Stimulated activated memory B cell treated with anti-CD40 and anti-IgM and Interleukin-4, amounts not matched to agents 10 μg/mL and 1 μg/mL and 100 μg/mL, for 72 hours (primary cell): Measurements from ENCODE around the gene SELPLG.
A peak's percentile ranks its signal among the peaks of the same experiment; 100 is the strongest.
"Not testable (repeated sequence)": the region's sequence is repeated elsewhere in the genome, so short reads cannot be mapped to it uniquely, and the experiment has no call there.

ENCODE experiments used
- ATAC-seq: fragments of 150-1000 bp; cut with Tn5 transposase; 2 replicates; pipeline ENCODE4 v1.10.0; 2021
- H3K27ac Mint-ChIP-seq: one replicate; pipeline ENCODE4 v1.8.0; 2022; ENCODE audit warnings: mild to moderate bottlenecking, mixed read lengths
- H3K27me3 Mint-ChIP-seq: one replicate; pipeline ENCODE4 v1.8.0; 2022; ENCODE audit warnings: mixed read lengths
- H3K36me3 Mint-ChIP-seq: one replicate; pipeline ENCODE4 v1.8.0; 2022; ENCODE audit warnings: mixed read lengths
- H3K4me1 Mint-ChIP-seq: one replicate; pipeline ENCODE4 v1.8.0; 2022; ENCODE audit warnings: mixed read lengths
- H3K4me3 Mint-ChIP-seq: one replicate; pipeline ENCODE4 v1.8.0; 2022; ENCODE audit warnings: mild to moderate bottlenecking, moderate library complexity, mixed read lengths
- H3K9me3 Mint-ChIP-seq: one replicate; pipeline ENCODE4 v1.8.0; 2022; ENCODE audit warnings: mixed read lengths

SELPLG gene

DNA sequence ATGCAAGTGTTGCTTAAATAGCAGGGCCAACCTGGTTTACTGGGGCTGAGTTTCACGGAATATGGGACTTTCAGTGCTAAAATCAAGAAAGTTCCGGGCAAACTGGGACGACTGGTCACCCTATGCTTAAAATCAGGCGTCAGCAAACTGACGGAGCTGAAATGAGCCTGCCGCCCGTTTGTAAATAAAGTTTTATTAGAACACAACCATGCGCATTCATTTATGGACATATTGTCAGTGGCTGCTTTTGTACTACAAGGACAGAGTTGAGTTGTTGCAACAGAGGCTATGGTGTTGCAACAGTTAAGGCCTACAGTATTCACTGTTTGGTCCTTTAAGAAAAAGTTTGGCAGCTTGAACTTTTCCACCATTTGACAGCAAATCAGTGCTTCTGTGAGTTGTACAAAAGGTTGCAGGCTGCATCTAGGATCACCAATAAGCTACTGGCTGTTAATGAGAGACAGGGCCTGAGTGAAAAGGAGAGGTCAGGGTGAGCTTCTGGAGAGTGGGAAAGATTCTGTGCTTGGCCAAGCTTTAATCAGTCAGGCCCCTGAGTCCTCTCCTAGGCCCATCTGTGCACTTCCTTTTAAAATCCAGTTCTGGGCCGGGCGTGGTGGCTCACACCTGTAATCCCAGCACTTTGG is 13.3 kb downstream of the SELPLG start:
- Mint-ChIP-seq H3K4me1 (peaks cover 61% of the 10 kb centered on the region), H3K36me3 (peaks cover 14% of the 10 kb centered on the region)

GRCh38 chr12:108619369-108620160 is 14.1 kb downstream of the SELPLG start:
- Mint-ChIP-seq H3K36me3 (peaks cover 14% of the 10 kb centered on the region), H3K4me1 (peaks cover 64% of the 10 kb centered on the region), H3K4me3 (no peak overlapping the region)

More for the DNA sequence above, 13.3 kb downstream of the SELPLG start:
- no peaks in the 10 kb centered on the region for H3K27me3 Mint-ChIP-seq
- no peak for ATAC-seq
- peak overlapping the region; percentile 29 for H3K27ac Mint-ChIP-seq
- peaks cover 8% of the 10 kb centered on the region for H3K9me3 Mint-ChIP-seq
- H3K4me3 Mint-ChIP-seq: no peak overlapping the region

DNA sequence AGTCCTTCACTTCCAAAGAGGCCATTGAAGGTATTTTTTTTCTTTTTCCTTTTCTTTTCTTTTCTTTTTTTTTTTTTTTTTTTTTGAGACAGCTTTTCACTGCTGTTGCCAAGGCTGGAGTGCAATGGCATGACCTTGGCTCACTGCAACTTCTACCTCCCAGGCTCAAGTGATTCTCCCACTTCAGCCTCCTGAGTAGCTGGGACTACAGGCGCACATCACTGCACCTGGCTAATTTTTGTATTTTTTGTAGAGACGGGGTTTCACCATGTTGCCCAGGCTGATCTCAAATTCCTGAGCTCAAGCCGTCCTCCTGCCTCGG is 14.8 kb downstream of the SELPLG start:
- H3K27me3 Mint-ChIP-seq, H3K9me3 Mint-ChIP-seq, ATAC-seq, H3K4me3 Mint-ChIP-seq: not testable (repeated sequence)
- Mint-ChIP-seq H3K4me1 (peaks cover 70% of the 10 kb centered on the region), H3K27ac (peak overlapping the region; percentile 91), H3K36me3 (peaks cover 14% of the 10 kb centered on the region)

More at GRCh38 chr12:108619369-108620160, 14.1 kb downstream of the SELPLG start:
- no peak for ATAC-seq
- H3K9me3 Mint-ChIP-seq: peaks cover 8% of the 10 kb centered on the region
- H3K27ac Mint-ChIP-seq: peak overlapping the region; percentile 91
- no peaks in the 10 kb centered on the region for H3K27me3 Mint-ChIP-seq

DNA sequence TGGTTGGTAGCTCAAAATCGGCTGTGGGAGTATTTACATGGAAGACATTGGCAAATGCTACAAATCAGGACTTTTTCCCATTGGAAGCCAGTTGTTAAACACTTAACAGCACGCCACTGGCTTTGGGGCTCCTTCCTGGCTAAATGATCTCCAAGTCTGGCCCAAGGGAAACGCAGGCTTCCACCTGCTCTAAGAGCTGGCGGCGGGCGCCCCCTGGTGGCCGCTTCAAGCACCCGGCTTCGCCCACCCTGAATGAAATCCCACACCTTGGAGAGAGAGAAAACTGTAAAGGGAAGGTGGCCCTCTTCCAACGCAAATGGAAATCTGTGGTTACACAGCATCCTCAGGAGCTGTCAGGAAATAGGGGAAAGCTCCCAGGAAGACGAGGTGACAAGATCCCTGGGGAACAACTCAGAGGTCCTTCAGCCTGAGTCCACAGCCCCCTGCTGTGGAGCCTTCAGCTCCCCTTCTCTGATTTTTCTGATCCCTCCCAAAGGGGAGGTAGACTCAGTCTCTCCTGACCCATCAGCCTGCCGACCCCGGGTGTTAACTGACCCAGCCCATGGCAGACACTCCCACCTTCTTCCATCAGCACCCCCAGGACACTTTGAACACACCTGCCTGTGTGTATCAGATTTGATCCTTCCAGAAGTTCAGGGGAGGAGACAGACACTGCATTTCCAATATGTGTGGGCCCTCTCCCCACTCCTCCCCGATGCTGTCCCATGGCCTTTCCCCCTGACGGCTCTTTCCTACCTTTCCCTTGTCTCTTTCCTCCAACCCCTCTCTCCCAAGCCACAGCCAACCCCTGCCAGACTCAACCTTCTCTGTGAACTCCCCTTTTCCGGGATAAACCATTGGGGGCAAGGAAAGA is 15.4 kb downstream of the SELPLG start:
- peak overlapping the region; percentile 91 for H3K27ac Mint-ChIP-seq
- H3K4me3 Mint-ChIP-seq: no peak overlapping the region
- H3K4me1 Mint-ChIP-seq: peaks cover 76% of the 10 kb centered on the region
- ATAC-seq: peak; percentile 64
- H3K36me3 Mint-ChIP-seq: peaks cover 14% of the 10 kb centered on the region
- H3K27me3 Mint-ChIP-seq: no peaks in the 10 kb centered on the region
- H3K9me3 Mint-ChIP-seq: peaks cover 8% of the 10 kb centered on the region

DNA sequence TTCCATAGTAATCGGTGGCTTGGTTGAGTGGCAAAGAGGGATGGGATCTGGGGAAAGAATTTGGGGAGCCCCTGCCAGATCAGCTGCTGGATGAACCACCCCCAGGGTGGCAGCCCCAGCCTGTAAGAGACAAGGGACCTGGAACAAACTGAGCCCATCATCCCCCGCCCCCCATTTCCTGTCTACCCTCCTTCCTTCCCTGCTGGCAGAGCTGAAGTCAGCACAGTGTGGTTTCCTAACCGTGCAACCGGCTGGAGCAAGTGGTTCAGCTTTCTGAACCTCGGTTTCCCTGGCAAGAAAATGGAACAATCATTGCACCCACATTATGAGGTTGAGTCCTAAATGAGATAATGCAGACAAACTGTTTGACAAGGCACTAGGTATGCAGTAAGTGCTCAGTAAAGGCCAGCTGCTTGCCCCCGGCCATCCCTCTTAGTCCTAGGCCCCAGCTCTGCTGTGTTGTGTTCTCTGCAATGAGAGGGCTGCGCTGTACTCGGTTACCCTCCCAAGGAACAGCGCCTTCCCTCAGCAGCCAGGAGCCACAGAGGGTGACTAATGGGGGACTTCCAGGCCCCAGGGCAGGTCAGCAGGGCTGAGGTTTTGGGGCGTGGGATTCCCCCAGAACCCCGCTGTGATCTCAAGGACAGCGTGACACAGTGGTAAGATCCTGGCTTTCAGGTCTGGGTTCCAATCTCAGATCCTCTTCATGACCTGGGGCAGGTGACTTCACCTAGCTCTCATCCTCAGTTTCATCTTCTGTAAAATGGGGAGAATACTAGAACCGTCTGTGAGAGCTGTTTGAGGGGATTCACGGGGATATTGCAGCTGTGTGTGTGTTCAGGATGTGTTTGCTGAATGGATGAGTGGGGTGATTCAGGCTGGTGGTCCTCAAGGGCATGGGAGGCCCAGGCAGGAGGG is 16.5 kb downstream of the SELPLG start:
- Mint-ChIP-seq H3K36me3 (peaks cover 7% of the 10 kb centered on the region), H3K4me1 (peaks cover 81% of the 10 kb centered on the region), H3K27ac (peak overlapping the region; percentile 91)

DNA sequence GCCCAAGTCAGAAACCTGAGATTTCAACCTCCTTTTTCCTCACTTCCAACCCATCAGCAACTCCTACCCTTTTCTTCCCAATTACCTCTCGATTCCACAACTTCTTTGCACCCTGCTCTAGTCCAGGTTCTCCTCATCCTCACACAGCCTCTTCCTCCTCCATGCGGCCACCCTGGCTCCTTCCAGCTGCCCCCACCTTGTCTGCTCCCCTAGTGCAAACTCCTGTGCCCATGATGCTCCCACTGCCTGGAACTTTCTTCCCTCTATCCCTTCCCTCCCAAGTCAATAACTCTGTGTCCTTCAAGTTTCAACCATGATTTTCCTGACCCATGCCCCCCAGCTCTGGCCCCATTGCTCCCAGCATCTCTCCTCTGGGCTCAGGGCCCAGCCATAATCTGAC is 17.3 kb downstream of the SELPLG start:
- Mint-ChIP-seq H3K9me3 (peaks cover 6% of the 10 kb centered on the region), H3K36me3 (peaks cover 7% of the 10 kb centered on the region), H3K27me3 (no peaks in the 10 kb centered on the region), H3K27ac (peak overlapping the region; percentile 91), H3K4me3 (peak overlapping the region; percentile 10), H3K4me1 (peaks cover 83% of the 10 kb centered on the region)
- ATAC-seq: no peak

More for the DNA sequence above, 16.5 kb downstream of the SELPLG start:
- Mint-ChIP-seq H3K27me3 (no peaks in the 10 kb centered on the region), H3K4me3 (peak overlapping the region; percentile 10), H3K9me3 (peaks cover 6% of the 10 kb centered on the region)
- ATAC-seq: peak; percentile 96

GRCh38 chr12:108615918-108616317 is 17.8 kb downstream of the SELPLG start:
- peaks cover 79% of the 10 kb centered on the region for H3K4me1 Mint-ChIP-seq
- peaks cover 6% of the 10 kb centered on the region for H3K9me3 Mint-ChIP-seq
- H3K27ac Mint-ChIP-seq: peak overlapping the region; percentile 91
- no peak for ATAC-seq
- peaks cover 7% of the 10 kb centered on the region for H3K36me3 Mint-ChIP-seq
- H3K4me3 Mint-ChIP-seq: no peak overlapping the region
- H3K27me3 Mint-ChIP-seq: no peaks in the 10 kb centered on the region

- Mint-ChIP-seq H3K9me3 (peaks cover 6% of the 10 kb centered on the region), H3K27ac (peak overlapping the region; percentile 86), H3K4me1 (peaks cover 72% of the 10 kb centered on the region), H3K27me3 (no peaks in the 10 kb centered on the region), H3K4me3 (no peak overlapping the region), H3K36me3 (peaks cover 7% of the 10 kb centered on the region)
- ATAC-seq: no peak
Measured at GRCh38 chr12:108614639-108615038, 19.1 kb downstream of the SELPLG start.

DNA sequence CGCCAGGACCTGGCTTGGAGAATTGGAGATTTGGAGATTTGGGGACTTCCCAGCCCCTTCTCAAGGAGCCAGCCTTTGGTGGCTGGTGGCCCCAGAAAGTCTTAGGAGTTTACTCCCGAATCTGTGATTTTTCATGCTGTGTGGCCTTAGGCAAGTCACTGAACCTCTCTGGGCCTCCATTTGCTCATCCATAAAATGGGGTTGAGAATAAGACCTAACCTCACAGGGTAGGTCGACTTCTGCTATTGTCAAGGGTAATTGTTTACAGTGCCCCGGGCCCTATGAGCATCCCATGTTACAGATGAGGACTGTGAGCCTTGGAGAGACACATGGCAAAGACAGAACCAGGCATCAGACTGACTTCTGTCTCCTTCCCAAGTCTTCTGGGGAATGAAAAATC is 19.7 kb downstream of the SELPLG start:
- Mint-ChIP-seq H3K27ac (peak overlapping the region; percentile 86), H3K36me3 (peaks cover 7% of the 10 kb centered on the region), H3K4me1 (peaks cover 71% of the 10 kb centered on the region), H3K4me3 (no peak overlapping the region), H3K27me3 (no peaks in the 10 kb centered on the region), H3K9me3 (peaks cover 6% of the 10 kb centered on the region)
- no peak for ATAC-seq

- Mint-ChIP-seq H3K27ac (peak overlapping the region; percentile 86), H3K36me3 (peaks cover 7% of the 10 kb centered on the region), H3K9me3 (peaks cover 6% of the 10 kb centered on the region), H3K4me1 (peaks cover 67% of the 10 kb centered on the region), H3K4me3 (no peak overlapping the region), H3K27me3 (peaks cover 4% of the 10 kb centered on the region)
- ATAC-seq: no peak
Measured at GRCh38 chr12:108613548-108613947, 20.1 kb downstream of the SELPLG start.

DNA sequence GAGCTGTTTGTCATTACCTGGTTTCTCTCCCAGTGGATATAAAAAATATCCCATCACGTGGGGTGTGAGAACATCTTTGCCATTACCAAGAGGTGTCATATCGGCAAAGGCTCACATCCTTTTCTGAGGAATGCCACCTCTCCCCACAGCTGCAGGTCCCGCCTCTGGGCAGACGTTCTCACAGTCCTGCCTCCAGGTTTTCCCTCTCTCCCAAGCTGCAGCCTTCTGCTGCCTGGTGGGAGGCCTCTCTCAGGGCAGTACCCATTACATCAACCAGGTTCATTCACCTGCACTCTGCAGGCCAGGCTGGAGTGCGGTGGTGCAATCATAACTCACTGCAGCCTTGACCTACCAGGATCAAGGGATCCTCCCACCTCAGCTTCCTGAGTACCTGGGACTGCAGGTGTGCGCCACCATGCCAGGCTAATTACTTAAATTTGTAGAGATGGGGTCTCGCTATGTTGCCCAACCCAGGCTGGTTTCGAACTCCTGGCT is 20.9 kb downstream of the SELPLG start:
- Mint-ChIP-seq H3K9me3 (peaks cover 6% of the 10 kb centered on the region), H3K27me3 (peaks cover 11% of the 10 kb centered on the region), H3K4me1 (peaks cover 60% of the 10 kb centered on the region), H3K4me3 (no peak overlapping the region), H3K27ac (peak overlapping the region; percentile 86), H3K36me3 (peaks cover 7% of the 10 kb centered on the region)
- ATAC-seq: no peak

GRCh38 chr12:108611884-108612415 is 21.7 kb downstream of the SELPLG start:
- Mint-ChIP-seq H3K4me3 (no peak overlapping the region), H3K9me3 (peaks cover 6% of the 10 kb centered on the region), H3K4me1 (peaks cover 55% of the 10 kb centered on the region), H3K27ac (peak overlapping the region; percentile 86), H3K27me3 (peaks cover 17% of the 10 kb centered on the region), H3K36me3 (peaks cover 7% of the 10 kb centered on the region)
- peak; percentile 16 for ATAC-seq

DNA sequence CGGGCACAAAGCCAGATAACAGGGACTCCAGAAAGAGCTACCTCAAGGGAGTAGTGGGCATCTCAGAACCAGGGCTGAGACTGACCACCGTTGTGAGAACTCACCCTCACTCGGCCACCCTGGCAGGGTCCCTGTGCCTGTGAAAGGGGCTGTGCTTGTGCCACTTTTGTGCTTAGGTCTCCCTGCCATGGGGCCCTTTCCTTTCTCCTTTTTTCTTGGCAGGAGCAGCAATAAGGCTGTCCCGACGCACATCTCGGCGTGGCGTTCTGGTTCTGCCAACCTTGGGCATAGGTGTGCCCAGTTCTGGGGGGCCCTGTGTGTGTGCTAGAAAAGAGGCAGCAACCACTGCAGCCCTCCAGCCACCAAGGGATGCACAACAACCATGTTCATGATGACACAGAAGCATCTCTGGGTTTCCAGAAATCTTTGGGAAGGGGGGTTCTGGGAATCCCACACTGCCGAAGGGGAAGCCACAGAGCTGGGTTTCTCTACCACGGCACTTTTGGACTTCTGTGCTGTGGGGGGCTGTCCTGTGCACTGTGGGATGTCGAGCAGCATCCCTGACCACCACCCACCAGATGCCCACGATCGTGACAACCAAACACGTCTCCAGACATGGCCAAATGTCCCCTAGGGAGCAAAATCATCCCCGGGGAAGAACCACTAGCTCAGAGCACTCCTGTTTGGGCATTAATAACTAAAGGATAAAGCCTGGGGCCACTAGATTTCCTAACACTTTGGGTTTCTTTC is 22.7 kb downstream of the SELPLG start:
- Mint-ChIP-seq H3K27ac (peak overlapping the region; percentile 86), H3K27me3 (peaks cover 17% of the 10 kb centered on the region), H3K36me3 (peaks cover under 1% of the 10 kb centered on the region), H3K9me3 (no peaks in the 10 kb centered on the region), H3K4me3 (no peak overlapping the region), H3K4me1 (peaks cover 50% of the 10 kb centered on the region)
- no peak for ATAC-seq
